Activated naive CD4-positive, alpha-beta T cell treated with anti-CD3 and anti-CD28 coated beads, Interleukin-2, amount 50 U/mL, for 72 hours (primary cell): ENCODE data around the gene AKT1S1. TPM values are rescaled to one million over a fixed set of nuclear protein-coding genes. Genes with fewer than 3 reads are reported as not detected.

Source experiments
- ATAC-seq, 2 donors: fragments of 150-1000 bp; cut with Tn5 transposase; 2 replicates each; pipeline ENCODE4 v1.10.0; 2021; ENCODE audit warnings: mild to moderate bottlenecking in 2 of 2, moderate library complexity in 2 of 2
- DNase-seq, 2 donors: peaks; one replicate each; pipeline ENCODE4 v3.0.0; 2021 to 2022; ENCODE audit warnings: low spot score in 2 of 2
- H3K27ac Mint-ChIP-seq, 2 donors: one replicate each; pipeline ENCODE4 v1.8.0; 2022; ENCODE audit warnings: mild to moderate bottlenecking in 2 of 2, mixed read lengths in 2 of 2
- H3K36me3 Mint-ChIP-seq, 2 donors: one replicate each; pipeline ENCODE4 v1.8.0; 2022; ENCODE audit warnings: mixed read lengths in 2 of 2
- H3K9me3 Mint-ChIP-seq, 2 donors: one replicate each; pipeline ENCODE4 v1.8.0; 2022; ENCODE audit warnings: mixed read lengths in 2 of 2
- total RNA-seq, 2 donors: library from RNA; stranded (reverse); gene quantifications; one replicate each; pipeline ENCODE4 v1.2.3, GENCODE V29; 2022

Gene AKT1S1
- total RNA-seq, 2 donors from 2014 or later = 16.9 to 34.4 TPM

- peak overlapping the region; percentile 23 to 90 for H3K27ac Mint-ChIP-seq
- H3K36me3 Mint-ChIP-seq = peaks cover 21 to 25% of the 10 kb centered on the region in 2 donors
- no peak for DNase-seq
- ATAC-seq = no peak
- no peaks in the 10 kb centered on the region for H3K9me3 Mint-ChIP-seq
Observed at GRCh38 chr19:49864890-49865289, 12.3 kb downstream of the AKT1S1 start.

GRCh38 chr19:49863935-49864320, 13.2 kb downstream of the AKT1S1 start:
- Mint-ChIP-seq H3K27ac (peak overlapping the region in 1 of 2 donors; percentile 23), H3K9me3 (no peaks in the 10 kb centered on the region), H3K36me3 (peaks cover 21 to 25% of the 10 kb centered on the region in 2 donors)
- ATAC-seq (no peak), DNase-seq (no peak)

GRCh38 chr19:49863254-49863934, 13.8 kb downstream of the AKT1S1 start:
- no peak for ATAC-seq
- peaks cover 21 to 25% of the 10 kb centered on the region in 2 donors for H3K36me3 Mint-ChIP-seq
- no peak for DNase-seq

GRCh38 chr19:49862391-49863253, 14.5 kb downstream of the AKT1S1 start:
- Mint-ChIP-seq H3K36me3 (peaks cover 21 to 25% of the 10 kb centered on the region in 2 donors), H3K9me3 (no peaks in the 10 kb centered on the region), H3K27ac (no peak overlapping the region)
- no peak for DNase-seq
- no peak for ATAC-seq

More at GRCh38 chr19:49863254-49863934, 13.8 kb downstream of the AKT1S1 start:
- H3K27ac Mint-ChIP-seq = no peak overlapping the region
- no peaks in the 10 kb centered on the region for H3K9me3 Mint-ChIP-seq

GRCh38 chr19:49861541-49862378, 15.4 kb downstream of the AKT1S1 start:
- Mint-ChIP-seq H3K27ac (no peak overlapping the region), H3K9me3 (no peaks in the 10 kb centered on the region), H3K36me3 (peaks cover 18 to 22% of the 10 kb centered on the region in 2 donors)
- peak in 1 of 2 donors; percentile 57 for DNase-seq
- ATAC-seq = no peak

- no peak for ATAC-seq
- DNase-seq = peak in 1 of 2 donors; percentile 53
- peaks cover 12 to 15% of the 10 kb centered on the region in 2 donors for H3K36me3 Mint-ChIP-seq
- no peaks in the 10 kb centered on the region for H3K9me3 Mint-ChIP-seq
- peak overlapping the region in 1 of 2 donors; percentile 44 for H3K27ac Mint-ChIP-seq
Observed at GRCh38 chr19:49861107-49861506, 16.0 kb downstream of the AKT1S1 start.

GRCh38 chr19:49860336-49861102, 16.6 kb downstream of the AKT1S1 start:
- no peaks in the 10 kb centered on the region for H3K9me3 Mint-ChIP-seq
- peak overlapping the region; percentile 44 to 77 for H3K27ac Mint-ChIP-seq
- ATAC-seq (no peak), DNase-seq (peak in 1 of 2 donors; percentile 53)
- peaks cover 9 to 10% of the 10 kb centered on the region in 2 donors for H3K36me3 Mint-ChIP-seq

- Mint-ChIP-seq H3K27ac (peak overlapping the region in 1 of 2 donors; percentile 79), H3K9me3 (no peaks in the 10 kb centered on the region), H3K36me3 (peaks cover 4 to 5% of the 10 kb centered on the region in 2 donors)
- ATAC-seq = no peak
- peak in 1 of 2 donors; percentile 55 for DNase-seq
Observed at GRCh38 chr19:49859682-49860335, 17.3 kb downstream of the AKT1S1 start.

GRCh38 chr19:49858088-49858985, 18.8 kb downstream of the AKT1S1 start:
- no peak for DNase-seq
- ATAC-seq = no peak
- Mint-ChIP-seq H3K27ac (peak overlapping the region; percentile 20 to 79), H3K9me3 (no peaks in the 10 kb centered on the region), H3K36me3 (no peaks in the 10 kb centered on the region)

- ATAC-seq (no peak), DNase-seq (no peak)
- Mint-ChIP-seq H3K36me3 (peaks cover 0 to under 1% of the 10 kb centered on the region in 2 donors), H3K9me3 (no peaks in the 10 kb centered on the region), H3K27ac (peak overlapping the region in 1 of 2 donors; percentile 79)
Observed at GRCh38 chr19:49857838-49858087, 19.4 kb downstream of the AKT1S1 start.

- ATAC-seq = no peak
- no peaks in the 10 kb centered on the region for H3K9me3 Mint-ChIP-seq
- H3K36me3 Mint-ChIP-seq = peaks cover 0 to 5% of the 10 kb centered on the region in 2 donors
- peak overlapping the region in 1 of 2 donors; percentile 79 for H3K27ac Mint-ChIP-seq
- no peak for DNase-seq
Observed at GRCh38 chr19:49857061-49857837, 19.9 kb downstream of the AKT1S1 start.

GRCh38 chr19:49856574-49857021, 20.6 kb downstream of the AKT1S1 start:
- H3K36me3 Mint-ChIP-seq = peaks cover 0 to 10% of the 10 kb centered on the region in 2 donors
- peak overlapping the region in 1 of 2 donors; percentile 79 for H3K27ac Mint-ChIP-seq
- no peak for ATAC-seq
- no peaks in the 10 kb centered on the region for H3K9me3 Mint-ChIP-seq
- no peak for DNase-seq

GRCh38 chr19:49855676-49856573, 21.2 kb downstream of the AKT1S1 start:
- H3K36me3 Mint-ChIP-seq = peaks cover 0 to 10% of the 10 kb centered on the region in 2 donors
- no peak for DNase-seq
- H3K27ac Mint-ChIP-seq = peak overlapping the region; percentile 77 to 89
- H3K9me3 Mint-ChIP-seq = no peaks in the 10 kb centered on the region
- peak in 1 of 2 donors; percentile 4 for ATAC-seq
